Measurements from ENCODE around the gene CCL17.

Gene CCL17

DNA sequence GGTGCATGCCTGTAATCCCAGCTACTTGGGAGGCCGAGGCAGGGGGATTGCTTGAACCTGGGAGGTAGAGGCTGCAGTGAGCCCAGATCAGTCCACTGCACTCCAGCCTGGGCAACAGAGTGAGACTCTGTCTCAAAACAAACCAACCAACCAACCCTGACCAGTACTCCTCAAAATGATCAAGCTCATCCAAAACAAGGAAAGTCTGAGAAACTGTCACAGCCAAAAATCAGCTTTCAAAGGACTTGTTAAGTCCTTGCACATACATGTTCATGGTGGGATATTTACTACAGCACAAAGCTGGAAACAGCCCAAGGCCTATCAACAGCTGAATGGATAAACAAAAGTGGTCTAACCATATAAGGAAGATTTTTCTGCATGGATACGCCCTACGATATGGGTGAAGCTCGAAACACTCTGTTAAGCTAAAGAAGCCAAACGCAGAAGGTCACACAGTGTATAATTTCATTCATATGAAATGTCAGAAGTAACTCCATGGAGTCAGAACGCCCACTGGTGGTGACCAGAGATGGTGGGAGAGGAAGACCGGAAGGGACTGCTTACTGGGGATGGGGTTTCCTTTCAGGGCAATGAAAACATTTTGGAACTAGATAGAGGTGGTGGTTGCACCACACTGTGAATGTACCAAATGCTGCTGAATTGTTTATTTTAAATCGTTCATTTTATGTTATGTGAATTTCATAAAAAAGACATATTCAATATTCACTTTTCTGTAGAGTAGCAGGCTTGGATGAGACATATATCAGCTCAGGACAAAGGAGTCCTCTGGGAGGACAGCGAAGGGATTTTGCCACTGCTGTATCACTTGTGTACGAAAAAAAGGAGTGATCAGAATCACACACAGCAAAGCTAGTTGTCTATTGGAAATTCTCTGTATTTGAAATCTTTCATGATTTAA, 17.7 kb downstream of the CCL17 start:
- H3K4me3 ChIP-seq: no peak overlapping the region
- TF ChIP-seq, protein P1, sequence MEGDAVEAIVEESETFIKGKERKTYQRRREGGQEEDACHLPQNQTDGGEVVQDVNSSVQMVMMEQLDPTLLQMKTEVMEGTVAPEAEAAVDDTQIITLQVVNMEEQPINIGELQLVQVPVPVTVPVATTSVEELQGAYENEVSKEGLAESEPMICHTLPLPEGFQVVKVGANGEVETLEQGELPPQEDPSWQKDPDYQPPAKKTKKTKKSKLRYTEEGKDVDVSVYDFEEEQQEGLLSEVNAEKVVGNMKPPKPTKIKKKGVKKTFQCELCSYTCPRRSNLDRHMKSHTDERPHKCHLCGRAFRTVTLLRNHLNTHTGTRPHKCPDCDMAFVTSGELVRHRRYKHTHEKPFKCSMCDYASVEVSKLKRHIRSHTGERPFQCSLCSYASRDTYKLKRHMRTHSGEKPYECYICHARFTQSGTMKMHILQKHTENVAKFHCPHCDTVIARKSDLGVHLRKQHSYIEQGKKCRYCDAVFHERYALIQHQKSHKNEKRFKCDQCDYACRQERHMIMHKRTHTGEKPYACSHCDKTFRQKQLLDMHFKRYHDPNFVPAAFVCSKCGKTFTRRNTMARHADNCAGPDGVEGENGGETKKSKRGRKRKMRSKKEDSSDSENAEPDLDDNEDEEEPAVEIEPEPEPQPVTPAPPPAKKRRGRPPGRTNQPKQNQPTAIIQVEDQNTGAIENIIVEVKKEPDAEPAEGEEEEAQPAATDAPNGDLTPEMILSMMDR (IDR thresholded peaks at IDR 0.05): peak; percentile 81
- no peak for DNase-seq (ENCODE audit: low spot score)
- H3K27ac ChIP-seq: peak overlapping the region; percentile 28 to 42

DNA sequence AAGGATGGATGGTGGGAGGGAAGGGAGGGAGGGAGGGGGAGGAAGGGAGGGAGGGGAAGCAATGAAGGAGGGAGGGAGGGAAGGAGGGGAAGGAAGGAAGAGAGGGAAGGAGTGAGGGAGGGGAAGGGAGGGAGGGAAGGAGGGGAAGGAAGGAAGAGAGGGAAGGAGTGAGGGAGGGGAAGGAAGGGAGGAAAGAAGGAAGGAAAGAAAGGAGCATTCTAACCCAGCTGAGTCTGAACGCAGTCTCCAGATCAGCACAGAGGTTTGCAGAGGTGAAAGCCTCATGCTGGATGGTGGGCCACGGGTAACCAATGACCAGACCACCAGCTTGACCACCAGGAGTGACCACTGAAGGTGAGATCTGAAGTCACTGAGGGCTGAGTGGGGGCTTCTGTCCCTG, 18.6 kb downstream of the CCL17 start:
- TF ChIP-seq, protein P1 (IDR thresholded peaks at IDR 0.05): no peak
- DNase-seq (ENCODE audit: low spot score): no peak
- Histone ChIP-seq H3K4me3 (no peak overlapping the region), H3K27ac (no peak overlapping the region)

DNA sequence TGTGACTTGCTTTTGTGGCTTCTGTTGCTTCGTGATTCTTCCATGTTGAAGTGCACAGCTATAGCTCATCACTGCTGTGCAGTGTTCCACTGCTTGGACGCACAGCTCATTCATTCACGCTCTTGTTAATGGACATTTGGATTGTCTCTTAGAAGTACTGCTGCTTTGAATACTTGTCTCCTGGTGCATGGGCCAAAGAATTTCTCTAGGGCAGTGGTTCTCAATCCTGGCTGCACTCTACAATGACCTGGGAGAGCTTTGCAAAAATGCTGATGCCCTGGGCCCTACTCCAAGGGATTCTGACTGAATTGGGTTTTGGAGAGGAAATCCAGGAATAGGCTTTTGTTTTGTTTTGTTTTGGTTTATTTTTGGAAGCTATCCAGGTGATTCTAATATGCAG, 20.0 kb downstream of the CCL17 start:
- no peak for DNase-seq (ENCODE audit: low spot score)
- H3K27ac ChIP-seq: no peak overlapping the region
- no peak overlapping the region for H3K4me3 ChIP-seq
- TF ChIP-seq, protein P1 (IDR thresholded peaks at IDR 0.05): no peak

DNA sequence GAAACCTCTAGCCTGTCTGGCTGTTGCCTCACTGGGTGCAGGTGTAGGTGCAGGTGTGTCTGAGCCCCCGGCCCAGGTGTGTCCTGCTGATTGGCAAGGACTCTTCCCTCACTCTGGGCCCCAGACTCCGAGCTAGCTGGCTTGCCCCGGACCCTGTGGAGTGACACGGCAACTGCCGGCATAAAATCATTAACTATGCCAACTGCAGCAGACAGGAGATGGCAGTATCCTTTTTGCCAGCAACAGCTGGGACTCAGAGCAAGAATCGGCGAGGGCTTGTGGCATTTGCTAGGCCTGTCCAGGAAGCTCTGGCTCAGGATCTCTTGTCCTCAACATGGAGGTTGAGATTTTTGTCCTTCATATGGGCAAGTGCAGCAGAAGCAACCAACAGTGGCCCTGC, 21.8 kb downstream of the CCL17 start:
- TF ChIP-seq, protein P1 (IDR thresholded peaks at IDR 0.05): no peak
- H3K27ac ChIP-seq: no peak overlapping the region
- DNase-seq (ENCODE audit: low spot score): no peak
- H3K4me3 ChIP-seq: no peak overlapping the region

DNA sequence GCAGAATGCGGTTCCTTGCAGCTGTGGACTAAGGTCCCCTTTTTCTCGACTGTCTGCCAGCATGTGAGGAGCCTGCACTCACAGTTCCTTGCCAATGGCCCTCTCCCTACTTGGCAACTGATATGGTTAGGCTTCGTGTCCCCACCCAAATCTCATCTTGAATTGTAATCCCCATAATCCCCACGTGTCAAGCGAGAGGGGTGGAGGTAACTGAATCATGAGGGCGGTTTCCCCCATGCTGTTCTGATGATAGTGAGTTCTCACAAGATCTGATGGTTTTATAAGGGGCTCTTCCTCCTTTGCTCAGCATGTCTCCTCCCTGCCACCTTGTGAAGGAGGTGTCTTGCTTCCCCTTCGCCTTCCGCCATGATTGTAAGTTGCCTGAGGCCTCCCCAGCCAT, 22.7 kb downstream of the CCL17 start:
- no peak for DNase-seq (ENCODE audit: low spot score)
- no peak overlapping the region for H3K4me3 ChIP-seq
- TF ChIP-seq, protein P1 (IDR thresholded peaks at IDR 0.05): no peak
- no peak overlapping the region for H3K27ac ChIP-seq

DNA sequence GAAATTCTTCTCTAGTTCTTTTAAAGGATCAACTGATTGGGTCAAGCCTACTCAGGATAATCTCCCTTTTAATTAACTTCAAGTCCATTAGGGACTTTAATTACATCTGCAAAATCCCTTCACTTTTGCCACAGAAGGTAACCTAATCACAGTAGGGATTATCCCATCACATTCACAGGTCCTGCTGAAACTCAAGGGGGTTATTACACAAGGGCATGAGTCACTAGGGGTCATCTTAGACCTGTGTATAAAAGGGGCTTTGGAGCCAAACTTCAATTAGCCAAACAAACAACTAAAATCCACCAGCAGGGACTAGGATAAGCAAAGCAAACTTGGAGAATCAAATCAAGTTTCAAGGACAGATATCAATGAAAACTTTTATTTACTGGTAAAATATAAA, 23.3 kb downstream of the CCL17 start:
- TF ChIP-seq, protein P1 (IDR thresholded peaks at IDR 0.05): no peak
- no peak for DNase-seq (ENCODE audit: low spot score)

DNA sequence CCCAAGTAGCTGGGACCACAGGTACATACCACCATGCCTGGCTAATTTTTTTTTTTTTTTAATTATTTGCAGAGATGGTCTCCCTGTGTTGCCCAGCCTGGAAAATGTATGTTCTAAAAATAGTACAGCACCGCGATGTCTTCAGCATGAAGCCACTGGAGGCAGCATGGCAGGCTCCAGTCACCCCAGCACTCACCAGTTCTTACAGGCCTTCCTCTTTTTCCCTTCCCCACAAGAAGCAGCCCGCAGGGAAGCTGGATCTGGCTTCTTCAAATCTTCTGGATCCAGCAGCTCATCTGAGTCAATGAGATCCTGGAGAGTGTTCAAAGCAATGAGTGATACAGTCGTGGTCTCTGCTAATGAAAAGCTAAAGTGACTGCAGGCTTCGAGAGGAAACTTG, 26.4 kb downstream of the CCL17 start:
- no peak overlapping the region for H3K4me3 ChIP-seq
- TF ChIP-seq, protein P1 (IDR thresholded peaks at IDR 0.05): no peak
- H3K27ac ChIP-seq: no peak overlapping the region
- no peak for DNase-seq (ENCODE audit: low spot score)

More for the DNA sequence above, 23.3 kb downstream of the CCL17 start:
- no peak overlapping the region for H3K4me3 ChIP-seq
- no peak overlapping the region for H3K27ac ChIP-seq
